Hepatocyte (in vitro differentiated cells): Measurements from ENCODE around the gene HSPBP1. TPM values are rescaled to one million over a fixed set of nuclear protein-coding genes. Genes with fewer than 3 reads are reported as not detected.
A peak's percentile ranks its signal among the peaks of the same experiment; 100 is the strongest.

ENCODE experiments used
- DNase-seq: peaks from one replicate; pipeline ENCODE4 v3.0.0-alpha.2; 2016; ENCODE audit warnings: low spot score
- H2AFZ ChIP-seq: fragments of 200-600 bp; sonication (generic); 2 replicates; pipeline ENCODE4 v1.6.0; 2016; ENCODE audit warnings: antibody characterized with exemption, mild to moderate bottlenecking
- H3K27ac ChIP-seq: fragments of 200-600 bp; sonication (generic); 2 replicates; pipeline ENCODE4 v1.5.1; 2016; ENCODE audit warnings: mild to moderate bottlenecking
- H3K27me3 ChIP-seq: fragments of 200-600 bp; sonication (generic); 2 replicates; pipeline ENCODE4 v1.6.1; 2016
- H3K36me3 ChIP-seq: fragments of 200-600 bp; sonication (generic); replicated peaks from 2 replicates; pipeline ENCODE4 v1.5.1; 2016; ENCODE audit warnings: low read depth; ENCODE audit not compliant: insufficient read depth
- H3K4me1 ChIP-seq: fragments of 200-600 bp; sonication (generic); 2 replicates; pipeline ENCODE4 v1.5.1; 2016; ENCODE audit warnings: mild to moderate bottlenecking, moderate library complexity; ENCODE audit not compliant: insufficient read depth
- H3K4me2 ChIP-seq: fragments of 200-600 bp; sonication (generic); 2 replicates; pipeline ENCODE4 v1.6.0; 2016
- H3K4me3 ChIP-seq: fragments of 200-600 bp; sonication (generic); 2 replicates; pipeline ENCODE4 v1.5.1; 2016; ENCODE audit warnings: mild to moderate bottlenecking
- H3K79me2 ChIP-seq: fragments of 200-600 bp; sonication (generic); 2 replicates; pipeline ENCODE4 v1.6.0; 2017; ENCODE audit warnings: mild to moderate bottlenecking
- H3K9me2 ChIP-seq: fragments of 200-600 bp; sonication (generic); replicated peaks from 2 replicates; pipeline ENCODE4 v1.6.0; 2017; ENCODE audit warnings: mild to moderate bottlenecking; ENCODE audit not compliant: insufficient read depth
- H3K9me3 ChIP-seq: fragments of 200-600 bp; sonication (generic); 2 replicates; pipeline ENCODE4 v1.5.1; 2016; ENCODE audit warnings: low read depth, mild to moderate bottlenecking
- H4K20me1 ChIP-seq: fragments of 200-600 bp; sonication (generic); 2 replicates; pipeline ENCODE4 v1.6.0; 2016; ENCODE audit warnings: mild to moderate bottlenecking; ENCODE audit not compliant: insufficient read depth, poor library complexity, severe bottlenecking
- CTCF ChIP-seq: fragments of 200-600 bp; sonication (generic); IDR thresholded peaks from 2 replicates; pipeline ENCODE4 v1.5.1; 2016; ENCODE audit warnings: antibody characterized with exemption, mild to moderate bottlenecking; ENCODE audit not compliant: poor library complexity
- EZH2 ChIP-seq: fragments of 200-600 bp; sonication (generic); IDR thresholded peaks from 2 replicates; pipeline ENCODE4 v1.6.1; 2016; ENCODE audit warnings: antibody characterized with exemption, mild to moderate bottlenecking, borderline replicate concordance
- EZH2phosphoT487 ChIP-seq: fragments of 200-600 bp; sonication (generic); IDR thresholded peaks from one replicate; pipeline ENCODE4 v1.6.1; 2018; ENCODE audit warnings: antibody characterized with exemption, mild to moderate bottlenecking, low read depth, moderate library complexity; ENCODE audit not compliant: unreplicated experiment, severe bottlenecking
- WGBS: methylation state at CpG from one replicate; pipeline ENCODE4 v1.1.6; 2016; ENCODE audit warnings: low lambda C conversion rate; ENCODE audit errors: missing lambda C conversion rate; 5-methylcytosine and 5-hydroxymethylcytosine counted together
- polyA plus RNA-seq: library from polyadenylated mRNA; unstranded; fragments of >200 nt; fragmentation: Nextera tagmentation; extraction: Ambion mirVana; gene quantifications from 2 replicates; pipeline ENCODE4 v1.2.1, GENCODE V29; 2016
- total RNA-seq: library from RNA; depleted of rRNA; stranded (reverse); fragments of >200 nt; gene quantifications from 2 replicates; pipeline ENCODE4 v1.2.3, GENCODE V29; 2014

HSPBP1 gene
- total and polyA plus RNA-seq, 2 experiments from 2014 or later: 31.5 to 52.2 TPM

- peak overlapping the region; percentile 93 for H3K4me2 ChIP-seq
- H3K36me3 ChIP-seq: no peaks in the 10 kb centered on the region
- no peaks in the 10 kb centered on the region for H3K9me2 ChIP-seq
- DNase-seq: no peak
- no peaks in the 10 kb centered on the region for H3K9me3 ChIP-seq
- H4K20me1 ChIP-seq: no peaks in the 10 kb centered on the region
- TF ChIP-seq EZH2phosphoT487: no peak
- no peak for TF ChIP-seq CTCF
- TF ChIP-seq EZH2: no peak
- H2AFZ ChIP-seq: no peak overlapping the region
- peaks cover 8% of the 10 kb centered on the region for H3K79me2 ChIP-seq
- H3K27me3 ChIP-seq: no peaks in the 10 kb centered on the region
- WGBS: 23% methylated on average over 14 of the region's 18 CpGs
- no peak overlapping the region for H3K4me3 ChIP-seq
- H3K27ac ChIP-seq: peak overlapping the region; percentile 81
- H3K4me1 ChIP-seq: peaks cover 8% of the 10 kb centered on the region
These were observed 5.5 kb upstream of the HSPBP1 start for GRCh38 chr19:55285229-55285890.

- H3K27ac ChIP-seq: peak overlapping the region; percentile 81
- H3K4me2 ChIP-seq: peak overlapping the region; percentile 93
- peak overlapping the region; percentile 56 for H2AFZ ChIP-seq
- 17% methylated on average over 1 of the region's 16 CpGs for WGBS
- H3K4me3 ChIP-seq: peak overlapping the region; percentile 55
- DNase-seq: no peak
- H4K20me1 ChIP-seq: no peaks in the 10 kb centered on the region
- no peaks in the 10 kb centered on the region for H3K9me3 ChIP-seq
- H3K36me3 ChIP-seq: no peaks in the 10 kb centered on the region
- H3K4me1 ChIP-seq: peaks cover 8% of the 10 kb centered on the region
- H3K9me2 ChIP-seq: no peaks in the 10 kb centered on the region
- H3K79me2 ChIP-seq: peaks cover 8% of the 10 kb centered on the region
- H3K27me3 ChIP-seq: no peaks in the 10 kb centered on the region
- TF ChIP-seq CTCF (no peak), EZH2phosphoT487 (no peak), EZH2 (no peak)
These were observed 4.6 kb upstream of the HSPBP1 start for GRCh38 chr19:55284405-55285058.

- Histone ChIP-seq H3K4me3 (peak within 1 kb of the TSS; percentile 55), H3K4me1 (peaks cover 13% of the 10 kb centered on the region), H3K27ac (peak within 1 kb of the TSS; percentile 81), H3K27me3 (no peaks in the 10 kb centered on the region), H3K9me3 (no peaks in the 10 kb centered on the region), H3K4me2 (peak within 1 kb of the TSS; percentile 93), H2AFZ (peak within 1 kb of the TSS; percentile 56), H3K9me2 (no peaks in the 10 kb centered on the region), H3K36me3 (no peaks in the 10 kb centered on the region), H4K20me1 (no peaks in the 10 kb centered on the region), H3K79me2 (peaks cover 14% of the 10 kb centered on the region)
- peak; percentile 81 for DNase-seq
- WGBS: 31% methylated on average over 6 of the region's 44 CpGs
- TF ChIP-seq EZH2phosphoT487 (no peak), EZH2 (no peak), CTCF (no peak)
These were observed 3.9 kb upstream of the HSPBP1 start, which contains the start of gene BRSK1 for GRCh38 chr19:55283548-55284377. BRSK1 (plus strand) TSS chr19:55283997; CDS start chr19:55284443, 446 bp downstream.
